Activated CD8-positive, alpha-beta memory T cell treated with anti-CD3 and anti-CD28 coated beads for 48 hours (primary cell): ENCODE data around the gene GGCX.

Experiments used
- DNase-seq, 3 experiments: peaks; one replicate each; pipeline ENCODE4 v3.0.0-alpha.2; 2020; ENCODE audit warnings: low read depth in 2 of 3, low spot score in 2 of 3

The GGCX gene

DNA sequence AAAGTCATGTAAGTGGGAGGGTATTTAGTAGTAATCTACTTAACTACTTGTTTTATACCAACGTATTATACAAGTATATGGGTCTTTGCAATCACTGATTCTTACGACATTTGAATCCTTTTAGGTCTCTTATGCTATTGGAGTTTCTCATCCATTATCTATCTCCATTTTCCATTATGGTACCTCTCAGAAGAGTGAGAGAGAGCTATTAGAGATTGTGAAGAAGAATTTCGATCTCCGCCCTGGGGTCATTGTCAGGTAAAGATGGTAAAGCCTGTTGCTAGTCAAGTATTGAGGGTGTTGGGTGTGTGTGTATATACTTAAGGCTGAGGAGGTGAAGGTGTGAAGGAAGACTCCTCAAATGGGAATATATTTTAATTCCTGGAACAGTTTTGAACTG, 18.5 kb downstream of the GGCX start:
- no peak for DNase-seq

- DNase-seq, result no peak
These were observed 19.4 kb downstream of the GGCX start for GRCh38 chr2:85541753-85542457.

GRCh38 chr2:85541262-85541661, 20.0 kb downstream of the GGCX start:
- no peak for DNase-seq

DNA sequence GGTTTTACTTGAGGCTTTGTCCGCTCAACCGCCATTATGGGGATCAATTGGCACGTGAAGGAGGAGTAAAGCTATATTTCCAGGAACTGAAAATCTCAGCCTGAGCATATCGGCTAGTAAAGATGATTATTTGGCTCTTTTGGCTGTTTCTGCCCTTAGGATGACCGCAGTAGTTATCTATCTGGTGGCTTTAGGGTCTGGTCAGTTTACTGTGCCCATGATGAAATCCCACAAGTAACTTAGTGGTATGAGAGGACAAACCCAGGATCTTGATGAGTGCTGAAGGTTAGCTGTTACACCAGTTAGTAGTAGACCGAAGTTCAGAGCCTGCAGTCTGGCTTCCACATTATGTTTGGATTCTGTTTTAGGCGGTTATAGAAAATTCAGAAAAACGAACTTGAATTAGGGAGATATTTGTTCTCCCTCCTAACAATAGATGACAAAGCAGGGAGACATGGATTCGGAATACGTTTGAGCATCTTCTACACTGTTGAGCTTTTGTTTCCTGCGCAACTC, 21.1 kb downstream of the GGCX start:
- no peak for DNase-seq

GRCh38 chr2:85539361-85540132, 21.7 kb downstream of the GGCX start:
- peak; percentile 51 to 62 (median 52) for DNase-seq

- DNase-seq, result peak; percentile 83 to 94 (median 88)
These were observed 22.6 kb downstream of the GGCX start, which contains the start of gene MAT2A for GRCh38 chr2:85538507-85539360. Gene MAT2A, plus strand, starts transcription at chr2:85539168. Its CDS starts 120 bp downstream, at chr2:85539288.

- DNase-seq, result peak; percentile 11 to 29 (median 15)
These were observed 23.4 kb downstream of the GGCX start for GRCh38 chr2:85537600-85538506.

DNA sequence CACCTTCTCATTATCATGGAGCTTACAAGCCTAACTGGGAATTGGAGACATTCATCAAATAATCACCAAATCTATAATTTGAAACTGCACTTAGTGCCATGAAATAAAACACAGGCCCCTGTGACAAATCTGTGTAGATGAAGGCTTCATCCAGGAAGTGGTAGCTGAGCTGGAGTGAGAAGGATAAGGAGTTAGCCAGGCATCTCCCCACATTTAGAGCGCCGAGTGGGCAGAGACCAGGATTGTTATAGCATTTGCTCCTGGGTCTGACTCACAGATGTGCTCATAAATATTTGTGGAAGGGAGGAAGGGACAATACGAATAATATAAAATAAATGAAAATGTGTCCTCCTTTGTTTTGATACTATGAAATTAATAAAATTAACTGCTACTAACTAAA, 24.8 kb downstream of the GGCX start:
- no peak for DNase-seq

DNA sequence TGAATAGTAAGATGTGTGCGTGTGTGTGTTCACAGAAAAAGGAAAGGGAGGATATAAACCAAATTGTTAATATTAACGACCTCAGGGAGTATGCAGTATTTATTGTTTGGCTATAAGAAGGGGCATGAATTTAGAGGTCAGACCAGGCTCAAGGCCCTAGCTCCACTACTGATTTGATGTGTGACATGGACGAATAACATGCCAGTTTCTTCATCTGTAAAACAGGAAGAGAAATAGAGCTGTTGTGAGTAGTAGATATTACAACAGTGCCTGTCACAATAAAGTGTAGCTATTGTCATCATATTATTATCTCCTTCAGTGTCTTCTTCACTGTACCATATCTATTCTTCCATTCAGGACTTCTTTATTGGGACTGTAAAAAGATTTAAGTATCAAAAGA, 26.4 kb downstream of the GGCX start:
- no peak for DNase-seq

- no peak for DNase-seq
These were observed 27.2 kb downstream of the GGCX start for GRCh38 chr2:85534099-85534498.

DNA sequence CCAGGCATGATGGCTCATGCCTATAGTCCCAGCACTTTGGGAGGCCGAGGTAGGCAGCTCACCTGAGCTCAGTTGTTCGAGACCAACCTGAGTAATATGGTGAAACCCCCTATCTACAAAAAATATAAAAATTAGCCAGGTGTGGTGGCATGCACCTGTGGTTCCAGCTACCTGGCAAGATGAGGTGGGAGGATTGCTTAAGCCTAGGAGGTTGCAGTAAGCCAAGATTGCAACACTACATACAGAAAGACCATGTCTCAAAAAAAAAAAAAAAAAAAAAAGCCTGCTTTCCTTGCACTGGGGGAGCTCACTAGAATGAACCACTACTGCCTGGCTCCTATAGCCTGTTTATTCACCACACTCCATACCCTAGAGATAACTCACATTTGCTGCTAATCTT, 29.7 kb downstream of the GGCX start:
- no peak for DNase-seq

- DNase-seq, result no peak
These were observed 31.5 kb downstream of the GGCX start for GRCh38 chr2:85529809-85530208.

DNA sequence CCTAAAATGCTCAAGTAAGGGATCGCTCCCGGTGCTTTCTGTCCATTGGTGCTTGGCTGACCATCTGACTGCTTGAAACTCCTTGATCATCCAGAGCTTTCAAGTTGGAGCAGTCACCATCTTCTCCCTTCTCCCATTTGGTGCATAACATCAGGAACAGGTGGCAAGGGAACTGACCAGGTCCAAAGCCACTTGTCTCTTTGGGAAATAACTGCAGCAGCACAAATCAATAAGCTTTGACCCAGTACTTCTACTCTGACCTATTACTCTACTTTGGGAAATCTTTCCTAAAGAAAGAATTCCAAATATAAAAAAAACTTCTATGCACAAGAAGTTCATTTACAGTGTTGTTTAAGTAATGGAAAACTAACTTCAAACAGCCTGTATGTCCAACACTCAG, 32.9 kb downstream of the GGCX start:
- DNase-seq, result no peak

DNA sequence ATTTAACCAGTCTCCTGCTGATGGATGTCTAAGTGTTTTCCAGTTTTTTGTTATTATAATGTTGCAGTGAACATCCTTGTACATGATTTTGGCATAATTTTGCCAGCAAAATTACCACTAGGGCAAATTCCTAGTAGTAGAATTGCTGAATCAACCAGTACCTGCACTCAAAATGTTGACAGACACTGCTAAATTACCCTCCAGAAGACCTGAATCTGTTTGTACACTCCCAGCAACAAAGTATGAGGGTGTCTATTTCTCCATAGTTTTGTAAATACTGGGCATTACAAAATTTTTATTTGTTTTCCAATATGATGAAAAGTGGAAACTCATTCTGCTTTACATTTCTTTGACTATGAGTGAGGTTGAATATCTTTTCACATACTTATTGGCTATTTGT, 33.5 kb downstream of the GGCX start:
- no peak for DNase-seq

DNA sequence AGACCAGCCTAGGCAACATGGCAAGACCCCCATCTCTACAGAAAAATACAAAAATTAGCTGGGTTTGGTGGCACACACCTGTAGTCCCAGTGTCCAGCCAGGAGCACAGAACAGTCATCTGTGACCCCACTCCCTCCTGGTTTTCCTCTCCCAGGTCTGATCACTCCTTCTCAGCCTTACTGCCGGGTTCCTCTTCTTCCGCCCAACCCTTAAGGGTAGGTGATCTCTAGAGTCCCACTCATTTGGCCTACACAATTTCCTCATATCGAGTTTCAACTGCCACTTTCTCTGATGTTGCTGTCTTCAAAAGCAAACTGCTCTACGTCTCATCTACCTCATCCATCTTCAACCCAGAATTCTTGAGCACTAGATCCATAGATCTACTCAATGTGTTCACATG, 35.7 kb downstream of the GGCX start:
- no peak for DNase-seq

DNA sequence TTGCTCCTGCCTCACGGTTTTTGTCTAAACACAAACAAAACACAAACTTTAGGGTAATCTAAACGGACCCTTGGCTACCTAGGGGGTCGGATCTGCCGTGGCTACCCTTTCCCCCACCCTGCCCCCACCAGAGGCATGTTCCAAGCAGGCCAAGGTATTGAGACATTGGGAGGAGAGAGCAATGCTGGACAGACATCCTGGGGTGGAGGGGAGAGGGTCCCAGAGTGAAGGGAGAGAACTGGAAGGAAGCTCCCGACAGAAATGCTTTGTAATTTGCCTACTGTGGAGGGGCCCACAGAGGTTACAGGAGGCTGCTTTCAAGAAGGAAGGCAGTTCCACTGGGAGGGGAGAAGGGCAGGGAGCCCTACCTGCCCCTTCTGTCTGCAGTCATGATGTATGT, 36.3 kb downstream of the GGCX start:
- DNase-seq, result no peak

GRCh38 chr2:85524336-85524908, 36.9 kb downstream of the GGCX start:
- no peak for DNase-seq

GRCh38 chr2:85523903-85524335, 37.4 kb downstream of the GGCX start:
- DNase-seq, result no peak

DNA sequence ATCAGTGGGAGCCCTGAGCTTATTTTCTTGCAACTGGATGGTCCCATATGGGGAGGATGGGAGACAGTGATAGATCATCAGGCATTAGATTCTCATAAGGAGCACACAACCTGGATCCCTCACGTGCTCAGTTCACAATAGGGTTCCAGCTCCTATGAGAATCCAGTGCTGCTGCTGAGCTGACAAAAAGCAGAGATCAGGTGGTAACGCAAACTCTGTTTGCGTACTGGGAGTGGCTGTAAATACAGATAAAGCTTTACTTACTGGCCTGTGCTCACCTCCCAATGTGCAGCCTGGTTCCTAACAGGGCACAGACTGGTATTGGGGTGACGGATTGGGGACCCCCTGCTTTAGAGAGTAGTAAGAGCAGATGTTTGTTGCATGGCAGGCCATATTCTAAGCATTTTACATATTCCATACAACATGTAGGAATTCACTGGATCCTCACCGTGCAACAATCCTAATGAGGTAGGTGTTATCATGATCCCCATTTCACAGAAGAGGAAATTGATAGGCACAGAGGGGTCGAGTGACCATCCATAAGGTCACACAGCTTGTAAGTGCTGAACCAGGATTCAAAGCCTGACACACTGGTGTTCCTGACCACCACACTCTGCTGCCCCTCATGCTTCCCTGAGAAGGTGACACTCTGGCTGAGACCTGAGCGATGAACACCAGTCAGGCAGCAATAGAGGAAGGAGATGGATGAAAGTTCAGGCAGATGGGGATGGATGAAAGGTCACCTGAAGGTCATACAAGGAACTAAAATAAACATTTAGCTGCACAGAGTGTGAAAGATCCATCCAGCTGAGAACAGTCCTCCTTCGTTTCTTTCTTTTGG, 38.0 kb downstream of the GGCX start:
- no peak for DNase-seq
